Stimulated activated naive CD4-positive, alpha-beta T cell (primary cell): Measurements from ENCODE around the gene ZNF333.
"Not testable (repeated sequence)": the region's sequence is repeated elsewhere in the genome, so short reads cannot be mapped to it uniquely, and the experiment has no call there.

Experiments
- DNase-seq, 6 experiments: peaks; one replicate each; lab custom pipeline; 2025; lab: John Stamatoyannopoulos, UW

ZNF333 gene

DNA sequence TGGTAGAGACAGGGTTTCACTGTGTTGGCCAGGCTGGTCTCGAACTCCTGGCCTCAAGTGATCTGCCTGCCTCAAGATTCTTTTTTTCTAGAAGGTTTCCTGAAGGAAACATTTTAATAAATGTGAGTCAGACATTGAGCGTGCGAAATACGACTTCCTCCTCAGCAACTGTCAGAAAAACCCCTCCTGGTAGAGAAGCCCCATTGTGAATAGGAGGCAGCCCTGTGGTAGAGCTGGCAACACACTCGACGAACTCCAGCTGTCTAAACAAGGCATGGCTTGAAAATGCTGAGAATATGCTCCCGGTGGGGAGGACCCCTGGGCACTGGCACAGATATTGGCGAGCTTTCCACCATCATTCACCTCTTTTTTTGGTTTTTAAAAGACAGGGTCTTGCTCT is 9.8 kb downstream of the ZNF333 start:
- no peak for DNase-seq

DNA sequence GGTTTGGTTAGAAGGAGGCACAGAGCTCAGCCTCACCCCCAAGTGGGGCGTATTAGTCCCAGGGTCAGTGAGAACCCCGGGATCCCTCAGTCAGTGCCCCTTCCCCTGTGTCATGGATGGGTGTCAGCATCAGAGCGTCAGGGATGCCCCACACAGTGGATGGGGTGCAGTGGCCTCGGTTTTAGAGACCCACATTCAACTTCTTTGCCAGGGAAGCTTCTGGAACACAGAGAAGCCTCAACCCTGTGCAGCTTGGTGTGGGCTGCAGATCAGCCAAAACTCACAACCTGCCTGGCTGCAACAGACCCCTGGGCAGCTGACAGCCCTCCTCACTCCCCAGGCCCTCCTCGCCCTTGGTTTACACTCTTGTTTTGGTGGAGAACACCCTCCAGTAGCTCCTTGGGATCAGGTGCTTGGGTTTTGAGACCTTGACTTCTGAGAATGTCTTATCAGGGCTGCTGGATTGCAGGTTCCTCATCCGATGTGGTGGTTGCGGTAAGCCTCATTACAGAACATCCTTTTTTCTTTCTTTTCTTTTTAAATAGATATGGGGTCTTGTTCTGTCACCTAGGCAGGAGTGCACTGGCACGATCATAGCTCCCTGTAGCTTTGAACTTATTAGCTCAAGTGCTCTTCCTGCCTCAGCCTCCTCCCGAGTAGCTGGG is 11.0 kb downstream of the ZNF333 start:
- no peak for DNase-seq

DNA sequence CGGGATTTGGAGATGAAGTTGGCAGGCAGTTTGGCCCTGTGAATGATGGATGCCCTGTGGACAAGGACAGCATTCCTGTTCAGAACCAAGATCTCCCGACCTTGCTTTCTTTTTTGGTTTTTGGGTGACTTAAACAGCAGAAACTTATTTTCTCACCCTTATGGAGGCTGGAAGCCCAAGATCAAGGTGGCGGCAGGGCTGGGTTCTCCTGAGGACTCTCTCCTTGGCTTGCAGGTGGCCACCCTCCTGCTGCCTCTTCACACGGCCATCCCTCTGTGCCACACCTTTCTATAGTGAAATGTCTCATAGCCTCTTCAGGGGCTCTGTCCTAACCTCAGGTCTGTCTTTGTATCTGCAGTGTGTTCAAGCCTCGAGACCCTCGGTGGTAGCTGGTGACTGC is 14.0 kb downstream of the ZNF333 start:
- DNase-seq, result no peak

DNA sequence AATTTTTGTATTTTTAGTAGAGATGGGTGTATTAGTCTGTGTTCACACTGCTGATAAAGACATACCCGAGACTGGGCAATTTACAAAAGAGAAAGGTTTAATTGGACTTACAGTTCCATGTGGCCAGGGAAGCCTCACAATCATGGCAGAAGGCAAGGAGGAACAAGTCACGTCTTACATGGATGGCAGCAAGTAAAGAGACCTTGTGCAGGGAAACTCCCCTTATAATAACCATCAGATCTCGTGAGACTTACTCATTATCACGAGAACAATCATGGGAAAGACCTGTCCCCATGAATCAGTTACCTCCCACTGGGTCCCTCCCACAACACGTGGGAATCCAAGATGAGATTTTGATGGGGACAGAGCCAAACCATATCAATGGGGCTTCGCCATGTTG is 14.6 kb downstream of the ZNF333 start:
- DNase-seq, result no peak

DNA sequence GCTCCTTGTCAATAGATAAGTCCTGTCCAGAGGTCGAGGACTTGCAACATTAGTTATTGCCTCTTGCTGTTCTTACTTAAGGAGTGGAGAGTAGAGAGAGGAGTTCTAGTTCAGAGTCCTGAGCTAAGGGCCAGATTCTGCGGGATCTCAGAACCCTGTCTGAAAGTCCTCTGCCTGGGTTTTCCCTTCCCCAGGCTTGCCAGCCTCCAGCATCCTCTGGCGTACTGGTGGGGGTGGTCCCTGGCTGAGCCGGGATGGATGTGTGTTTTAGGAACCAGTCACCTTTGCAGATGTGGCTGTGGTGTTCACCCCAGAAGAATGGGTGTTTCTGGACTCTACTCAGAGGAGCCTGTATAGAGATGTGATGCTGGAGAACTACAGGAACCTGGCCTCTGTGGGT is 26.0 kb downstream of the ZNF333 start:
- no peak for DNase-seq

DNA sequence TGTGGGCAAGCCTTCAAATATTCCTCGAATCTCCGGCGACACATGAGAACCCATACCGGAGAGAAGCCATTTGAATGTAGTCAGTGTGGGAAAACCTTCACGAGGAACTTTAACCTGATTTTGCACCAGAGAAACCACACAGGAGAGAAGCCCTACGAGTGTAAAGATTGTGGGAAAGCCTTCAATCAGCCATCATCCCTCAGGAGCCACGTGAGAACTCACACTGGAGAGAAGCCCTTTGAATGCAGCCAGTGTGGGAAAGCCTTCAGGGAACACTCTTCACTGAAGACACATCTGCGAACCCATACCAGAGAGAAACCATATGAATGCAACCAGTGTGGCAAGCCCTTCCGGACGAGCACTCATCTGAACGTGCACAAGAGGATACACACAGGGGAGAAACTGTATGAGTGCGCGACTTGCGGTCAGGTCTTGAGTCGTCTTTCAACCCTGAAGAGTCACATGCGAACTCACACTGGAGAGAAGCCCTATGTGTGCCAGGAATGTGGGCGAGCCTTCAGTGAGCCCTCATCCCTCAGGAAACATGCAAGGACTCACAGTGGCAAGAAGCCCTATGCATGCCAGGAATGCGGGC is 28.8 kb downstream of the ZNF333 start:
- DNase-seq, result peak in 1 of 6 experiments; percentile 7

DNA sequence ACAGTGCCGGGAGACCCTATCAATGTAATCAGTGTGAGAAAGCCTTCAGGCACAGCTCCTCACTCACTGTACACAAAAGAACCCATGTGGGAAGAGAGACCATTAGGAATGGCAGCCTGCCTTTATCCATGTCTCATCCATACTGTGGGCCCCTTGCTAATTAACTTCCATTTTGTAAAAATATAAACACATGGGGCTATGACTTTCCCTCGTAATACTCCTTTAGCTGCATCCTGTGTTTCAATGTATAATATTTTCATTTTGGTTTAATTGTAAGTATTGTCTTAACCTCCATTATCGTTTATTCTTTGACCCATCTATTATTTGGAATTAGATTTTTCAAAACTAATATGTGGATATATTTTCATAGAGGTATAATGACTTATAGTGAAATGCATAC is 29.3 kb downstream of the ZNF333 start:
- DNase-seq, result no peak

DNA sequence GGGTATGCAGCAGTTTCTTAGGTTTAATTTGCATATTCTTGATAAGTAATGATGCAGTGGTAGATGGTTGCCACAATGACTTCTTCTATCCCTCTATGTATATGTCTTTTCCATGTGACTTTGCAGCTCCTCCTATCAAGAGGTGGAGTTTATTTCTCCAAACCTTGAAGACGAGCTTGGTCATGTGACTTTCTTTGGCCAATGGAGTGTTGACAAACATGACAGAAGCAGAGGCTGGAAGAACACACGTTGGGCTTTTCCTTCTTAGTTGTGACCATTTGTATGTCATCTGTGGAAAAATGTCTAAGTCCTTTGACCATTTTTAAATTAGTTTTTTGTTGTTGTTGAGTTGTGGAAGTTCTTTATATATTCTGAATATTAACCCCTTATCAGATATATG is 32.3 kb downstream of the ZNF333 start:
- DNase-seq, result no peak

DNA sequence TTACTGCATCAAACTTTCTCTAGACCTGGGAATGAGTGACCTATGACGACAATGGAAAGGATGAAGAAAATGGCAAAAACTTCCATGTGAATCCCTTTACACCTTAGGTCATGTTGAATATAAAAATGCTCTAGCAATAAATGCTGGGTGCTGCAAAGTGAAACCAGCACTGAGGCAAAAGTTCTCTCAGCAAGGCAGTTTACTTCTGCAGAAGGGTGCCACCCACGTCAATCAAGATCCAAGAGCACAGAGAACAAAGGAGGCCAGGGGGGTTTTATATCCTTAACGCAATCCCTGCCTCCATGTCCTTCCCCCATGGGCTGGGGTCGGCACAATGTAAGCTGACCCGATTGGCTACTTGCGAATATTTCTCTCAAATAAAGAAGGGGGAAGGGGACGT is 38.7 kb downstream of the ZNF333 start:
- no peak for DNase-seq

DNA sequence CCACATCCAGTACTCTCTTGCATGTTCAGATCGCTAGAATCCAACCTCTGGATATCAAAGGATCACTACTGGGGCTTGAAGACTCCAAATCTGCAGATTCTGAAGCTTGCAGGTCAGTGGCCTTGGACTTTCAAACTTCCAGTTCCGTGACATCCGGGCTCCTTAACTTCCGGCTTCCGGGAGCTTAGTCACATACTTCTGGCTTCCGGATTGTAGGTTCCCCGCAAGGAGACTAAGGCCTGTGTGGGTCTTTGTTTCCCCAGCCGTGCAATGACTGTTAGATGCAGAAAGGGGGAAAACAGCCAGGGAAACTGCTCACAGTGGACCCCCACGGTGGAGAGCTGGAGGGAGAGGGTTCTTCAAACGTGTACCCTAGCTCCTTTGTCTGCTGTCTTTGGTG is 41.4 kb downstream of the ZNF333 start:
- no peak for DNase-seq

DNA sequence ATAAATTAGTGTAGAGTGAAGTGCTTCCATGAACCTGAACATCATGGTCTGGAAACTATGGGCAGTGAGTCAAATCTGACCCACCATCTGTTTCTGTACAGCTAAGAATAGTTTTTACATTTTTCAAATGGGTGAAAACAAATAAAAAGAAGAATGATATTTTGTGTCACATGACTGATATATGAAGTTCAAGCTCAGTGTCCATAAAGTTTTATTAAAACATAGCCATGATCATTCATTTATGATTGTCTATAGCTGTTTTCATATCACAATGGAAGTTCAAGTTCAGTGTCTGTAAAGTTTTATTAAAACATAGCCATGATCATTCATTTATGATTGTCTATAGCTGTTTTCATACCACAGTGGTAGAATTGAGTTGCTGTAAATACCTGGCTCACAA is 42.7 kb downstream of the ZNF333 start:
- DNase-seq, result no peak

DNA sequence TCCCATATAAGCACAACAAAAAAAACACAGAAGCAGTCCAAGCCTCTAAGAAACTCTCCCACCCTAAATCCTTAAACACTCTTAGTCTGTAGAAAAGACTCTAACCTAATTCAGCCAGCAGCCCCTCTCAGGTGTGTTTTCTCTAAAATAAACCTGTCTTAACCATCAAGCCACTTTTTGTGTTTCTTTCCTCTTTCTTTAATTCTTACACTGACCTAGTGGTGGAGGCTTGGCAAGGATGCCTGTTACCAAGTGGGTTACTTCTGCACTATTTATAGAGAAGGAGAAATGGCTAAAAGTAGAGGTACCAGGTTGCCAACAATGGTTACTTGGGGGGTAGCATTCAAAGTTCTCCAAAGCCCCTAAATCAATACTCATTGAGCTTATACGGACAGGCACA is 43.7 kb downstream of the ZNF333 start:
- no peak for DNase-seq

DNA sequence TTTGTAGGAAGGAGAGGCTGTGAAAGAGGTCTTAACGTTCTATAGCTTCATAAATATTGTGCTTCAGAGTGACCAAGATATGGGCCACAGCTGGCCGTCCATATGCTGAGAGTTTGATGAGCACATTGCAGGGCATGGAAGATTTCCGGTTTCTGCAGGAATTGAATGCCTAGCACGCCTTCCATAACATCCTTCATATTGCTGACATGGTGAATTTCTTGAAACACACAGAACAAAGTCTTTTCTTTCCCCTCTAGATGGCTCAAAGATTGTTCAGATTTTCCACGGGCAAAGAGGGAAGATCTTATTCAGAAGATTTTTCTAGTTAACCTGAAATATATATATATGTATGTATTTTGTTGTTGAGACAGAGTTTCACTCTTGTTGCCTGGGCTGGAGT is 46.1 kb downstream of the ZNF333 start:
- no peak for DNase-seq

DNA sequence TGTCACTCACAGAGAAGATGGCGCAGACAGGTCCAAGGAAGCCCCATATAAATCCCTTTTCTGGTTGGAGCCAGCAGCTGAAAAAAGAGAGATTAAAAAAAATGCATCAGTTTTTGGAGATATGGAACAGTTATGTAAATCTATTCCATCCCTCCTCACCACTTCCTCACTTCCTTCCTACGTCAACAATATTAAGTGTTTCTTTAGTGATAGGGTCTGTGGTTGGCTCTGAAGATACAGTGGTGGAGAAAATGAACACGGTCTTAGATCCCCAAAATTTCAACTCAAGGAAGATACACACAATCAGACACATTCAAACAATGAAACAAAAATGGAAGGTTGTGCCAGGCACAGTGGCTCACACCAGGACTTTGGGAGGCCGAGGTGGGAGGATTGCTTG is 57.0 kb downstream of the ZNF333 start:
- no peak for DNase-seq

DNA sequence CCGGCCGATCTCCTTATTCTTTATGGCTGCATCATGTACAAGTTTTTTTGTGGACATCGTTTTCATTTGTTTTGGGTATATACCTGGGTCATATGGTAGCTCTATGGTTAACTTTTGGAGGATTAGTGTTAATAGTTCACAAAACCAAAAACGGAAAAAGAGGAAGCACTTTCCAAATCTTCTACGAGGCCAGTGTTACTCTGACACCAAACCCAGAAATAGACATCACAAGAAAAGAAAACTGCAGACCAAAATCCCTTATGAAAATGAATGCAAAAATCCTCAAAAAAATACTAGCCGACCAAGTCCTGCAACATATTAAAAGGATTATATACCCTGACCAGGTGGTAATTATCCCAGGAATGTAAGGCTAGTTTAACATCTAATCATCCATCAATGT is 58.8 kb downstream of the ZNF333 start:
- no peak for DNase-seq

DNA sequence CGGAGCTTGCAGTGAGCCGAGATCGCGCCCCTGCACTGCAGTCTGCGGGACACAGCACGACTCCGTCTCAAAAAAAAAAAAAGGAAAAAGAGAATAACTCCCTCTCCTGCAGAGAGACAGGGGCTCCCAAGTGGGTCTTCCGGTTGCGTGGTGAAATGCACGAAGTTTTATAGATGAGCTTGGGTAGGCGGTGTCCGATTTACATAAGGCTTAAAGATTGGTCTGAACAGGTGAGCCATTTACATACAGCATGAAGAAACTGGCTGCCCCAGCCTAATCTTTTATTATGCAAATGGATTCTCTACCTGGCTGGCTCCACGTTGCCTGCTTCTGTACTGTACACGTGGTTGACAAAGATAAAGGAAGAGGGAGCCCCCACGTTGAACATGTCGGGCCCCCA is 69.0 kb downstream of the ZNF333 start:
- DNase-seq, result no peak

DNA sequence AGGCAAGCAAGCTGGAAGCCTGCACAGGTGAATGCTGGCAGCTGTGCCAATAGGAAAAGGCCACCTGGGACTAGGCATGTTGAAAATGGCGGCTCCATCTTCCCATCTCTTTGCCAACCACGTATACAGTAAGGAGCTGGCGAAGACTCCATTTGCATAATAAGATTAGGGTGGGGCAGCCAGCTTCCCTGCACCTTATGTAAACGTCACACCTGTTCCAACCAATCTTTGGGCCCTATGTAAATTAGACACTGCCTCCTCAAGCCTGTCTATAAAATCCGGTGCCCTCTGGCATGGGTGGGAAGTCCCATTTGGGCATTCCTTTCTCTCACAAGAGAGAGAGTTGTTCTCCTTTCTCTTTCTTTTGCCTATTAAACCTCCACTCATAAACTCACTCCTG is 71.8 kb downstream of the ZNF333 start:
- DNase-seq, result no peak

DNA sequence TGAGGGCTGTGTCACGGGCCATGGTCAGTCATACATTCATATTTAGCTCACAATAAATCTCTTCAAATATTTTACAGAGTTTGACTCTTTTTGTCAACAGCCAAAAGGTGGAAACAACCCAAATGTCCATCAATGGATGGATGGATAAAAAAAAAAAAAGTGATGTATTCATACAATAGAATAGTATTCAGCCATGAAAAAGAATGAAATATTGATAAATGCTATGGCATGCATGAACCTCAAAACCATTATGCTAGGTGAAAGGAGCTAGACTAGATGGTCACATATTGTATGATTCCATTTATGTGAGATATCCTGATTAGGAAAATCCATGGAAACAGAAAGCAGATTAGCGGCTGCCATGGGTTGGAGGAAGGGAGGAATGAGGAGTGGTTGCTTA is 72.3 kb downstream of the ZNF333 start:
- DNase-seq, result no peak

DNA sequence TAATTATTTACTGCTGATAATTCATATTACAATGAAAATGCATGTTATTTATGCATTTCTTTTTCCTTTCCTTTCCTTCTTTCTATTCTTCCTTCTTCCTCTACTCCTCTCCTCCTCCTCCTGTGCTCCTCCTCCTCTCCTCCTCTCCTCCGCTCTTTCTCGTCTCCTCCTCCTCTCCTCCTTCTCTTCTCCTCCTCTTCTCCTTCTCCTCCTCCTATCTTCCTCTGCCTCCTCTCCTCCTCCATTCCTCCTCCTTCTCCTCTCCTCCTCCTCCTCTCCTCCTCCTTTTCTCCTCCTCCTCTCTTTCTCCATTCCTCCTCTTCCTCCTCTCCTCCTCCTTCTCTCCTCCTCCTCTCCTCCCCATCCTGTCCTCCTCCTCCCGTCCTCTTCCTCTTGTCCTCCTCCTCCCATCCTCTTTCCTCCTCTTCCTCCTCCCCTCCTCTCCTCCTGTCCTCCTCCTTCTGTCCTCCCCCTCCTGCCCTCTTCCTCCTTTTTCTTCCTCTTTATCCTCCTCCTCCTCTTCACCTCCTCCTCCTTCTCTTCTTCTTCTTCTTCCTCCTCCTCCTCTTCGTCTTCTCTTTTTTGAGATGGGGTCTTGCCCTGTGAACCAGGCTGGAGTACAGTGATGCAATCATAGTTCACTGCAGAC is 73.8 kb downstream of the ZNF333 start:
- no peak for DNase-seq

DNA sequence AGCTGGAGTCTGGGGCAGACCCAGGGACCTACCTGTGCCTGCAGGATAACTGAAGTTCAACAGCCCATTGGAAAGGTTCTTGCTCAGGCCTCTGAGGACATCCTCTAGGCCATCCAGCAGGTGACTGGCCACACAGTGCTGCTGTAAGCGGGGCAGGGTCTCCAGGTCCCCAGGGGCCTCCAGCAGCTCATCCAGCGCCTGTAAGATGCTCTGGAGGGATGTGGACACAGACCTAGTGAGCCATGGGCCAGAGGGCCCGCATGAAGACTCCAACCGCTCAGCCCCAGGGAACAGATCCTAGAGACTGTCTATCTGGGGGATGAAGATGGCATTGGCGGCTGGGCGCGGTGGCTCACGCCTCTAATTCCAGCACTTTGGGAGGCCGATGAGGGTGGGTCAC is 74.6 kb downstream of the ZNF333 start:
- no peak for DNase-seq

DNA sequence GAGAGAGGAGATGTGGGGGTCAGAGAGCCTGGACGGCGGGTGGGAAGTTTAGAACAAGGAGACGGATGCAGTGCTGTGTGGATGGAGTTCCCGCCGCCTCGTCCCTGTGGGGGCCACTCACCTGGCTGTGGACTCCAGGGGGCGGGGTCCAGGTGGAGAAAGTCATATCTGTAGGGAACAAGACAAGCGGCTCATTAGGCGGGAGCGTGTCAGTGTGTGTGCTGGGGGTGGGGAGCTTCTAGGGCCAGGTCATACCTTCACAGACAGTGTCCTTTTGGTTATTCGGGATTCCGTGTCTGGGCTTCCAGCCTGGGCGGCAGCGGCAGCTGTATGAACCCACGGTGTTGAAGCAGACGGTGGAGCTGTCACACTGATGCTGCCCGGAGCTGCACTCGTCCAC is 75.6 kb downstream of the ZNF333 start:
- DNase-seq, result not testable (repeated sequence)

DNA sequence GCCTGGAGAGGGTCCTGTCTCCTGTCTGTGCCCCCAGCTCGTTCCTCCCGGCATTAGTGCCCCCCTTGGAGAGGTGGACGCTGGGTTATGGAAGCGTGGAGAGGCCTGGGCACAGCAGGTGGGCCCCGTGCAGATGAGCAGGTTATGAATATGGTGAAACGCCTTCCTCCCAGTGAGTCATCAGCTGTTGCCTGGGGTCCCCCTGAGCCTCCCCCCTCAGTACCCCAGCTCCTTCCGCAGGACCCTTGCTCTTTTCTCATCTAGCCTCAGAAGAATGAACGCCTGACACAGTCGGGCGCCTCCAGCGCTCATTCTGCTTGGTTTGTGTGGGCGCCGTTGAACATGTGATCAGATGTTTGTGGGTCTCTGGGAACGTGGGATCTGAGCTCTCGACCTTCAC is 76.0 kb downstream of the ZNF333 start:
- not testable (repeated sequence) for DNase-seq

DNA sequence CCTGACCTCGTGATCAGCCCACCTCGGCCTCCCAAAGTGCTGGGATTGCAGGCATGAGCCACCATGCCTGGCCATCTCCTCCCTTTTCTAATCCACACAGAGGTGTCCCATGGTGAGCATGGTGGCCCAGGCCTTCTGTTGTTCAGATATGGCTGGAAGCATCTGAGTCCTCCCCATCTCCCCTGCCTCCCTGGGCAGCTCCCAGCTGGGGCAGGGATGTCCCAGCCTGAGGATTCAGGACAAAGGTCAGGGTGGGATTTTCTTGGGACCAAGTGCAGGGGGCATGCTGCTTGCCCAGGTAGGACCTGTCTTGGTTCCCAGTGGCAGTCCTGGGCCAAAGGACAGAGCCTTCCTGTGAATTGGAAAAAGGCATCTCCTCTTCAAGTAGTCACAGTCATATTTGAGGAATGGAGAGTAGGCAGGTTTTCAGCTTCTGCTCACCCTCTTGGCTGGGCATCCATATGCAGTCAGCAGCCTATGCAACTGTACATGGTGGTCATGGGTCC is 77.7 kb downstream of the ZNF333 start:
- DNase-seq, result no peak

DNA sequence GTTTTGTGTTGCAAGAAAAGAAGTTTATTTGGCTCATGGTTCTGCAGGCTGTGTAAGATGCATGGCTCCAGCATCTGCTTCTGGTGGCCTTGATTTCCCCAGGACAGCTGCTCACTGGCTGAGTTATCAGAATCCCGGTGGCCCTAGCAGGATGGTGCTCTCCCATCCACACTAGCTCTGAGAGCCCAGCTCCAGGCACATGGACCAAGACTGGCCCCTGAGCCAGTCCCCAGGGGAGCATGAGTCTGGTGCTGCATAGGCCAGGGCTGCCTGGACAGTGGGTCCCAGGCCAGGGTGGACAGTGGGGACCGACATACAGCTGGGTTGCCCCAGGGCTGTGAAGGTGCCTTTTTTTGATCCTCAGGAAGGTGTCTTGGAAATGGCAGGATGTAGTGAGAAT is 78.2 kb downstream of the ZNF333 start:
- DNase-seq, result no peak
